GM21619 (cell line): ENCODE measurements around the gene OR10A4.
"Not testable (repeated sequence)": the region's sequence is repeated elsewhere in the genome, so short reads cannot be mapped to it uniquely, and the experiment has no call there.

Source experiments
- ATAC-seq: cut with Tn5 transposase; IDR thresholded peaks from one replicate; pipeline ENCODE4 v1.9.1; 2021; ENCODE audit not compliant: unreplicated experiment

The OR10A4 gene

DNA sequence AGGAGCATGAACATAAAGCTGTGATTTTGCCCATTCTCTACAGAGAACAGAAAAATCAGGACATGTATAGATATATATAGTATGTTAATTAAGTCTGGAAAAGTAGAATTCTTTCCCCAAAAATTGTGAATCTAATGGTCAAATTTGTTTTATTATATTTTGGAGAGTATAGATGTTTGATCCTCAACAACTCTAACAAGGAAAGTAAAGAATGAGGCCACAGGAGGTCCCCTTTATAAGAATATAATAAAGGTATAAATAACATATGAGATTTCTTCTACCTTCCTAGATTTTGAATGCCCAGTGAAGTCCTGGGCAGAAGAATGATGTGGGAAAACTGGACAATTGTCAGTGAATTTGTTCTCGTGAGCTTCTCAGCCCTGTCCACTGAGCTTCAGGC, at the start of gene OR10A4:
OR10A4 (plus strand) TSS at position 301 of the 400 bp plus-strand sequence; CDS start at position 324, 23 bp downstream.
- no peak for ATAC-seq

DNA sequence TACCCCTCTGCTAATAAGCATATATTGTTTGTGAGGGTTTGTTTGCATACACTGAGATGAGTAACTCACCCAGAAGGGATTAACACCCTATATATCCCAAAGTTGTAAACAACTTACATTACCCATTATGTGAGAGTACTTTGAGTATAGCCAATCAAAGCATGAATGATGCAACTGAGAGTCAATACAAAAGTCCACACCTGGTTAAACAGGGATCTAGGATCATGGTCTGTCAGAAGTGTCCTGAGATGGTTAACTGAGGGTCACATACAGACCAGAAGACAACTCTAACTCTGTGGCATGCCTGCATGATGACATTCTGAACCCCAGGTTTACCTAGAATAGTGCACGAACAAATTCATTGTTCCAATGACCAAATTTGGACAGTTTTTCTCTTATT, 48.3 kb upstream of the OR10A4 start:
- ATAC-seq: no peak

- ATAC-seq: no peak
These were observed 43.1 kb upstream of the OR10A4 start for GRCh38 chr11:6833356-6833755.

- no peak for ATAC-seq
These were observed 42.4 kb upstream of the OR10A4 start for GRCh38 chr11:6834021-6834420.

DNA sequence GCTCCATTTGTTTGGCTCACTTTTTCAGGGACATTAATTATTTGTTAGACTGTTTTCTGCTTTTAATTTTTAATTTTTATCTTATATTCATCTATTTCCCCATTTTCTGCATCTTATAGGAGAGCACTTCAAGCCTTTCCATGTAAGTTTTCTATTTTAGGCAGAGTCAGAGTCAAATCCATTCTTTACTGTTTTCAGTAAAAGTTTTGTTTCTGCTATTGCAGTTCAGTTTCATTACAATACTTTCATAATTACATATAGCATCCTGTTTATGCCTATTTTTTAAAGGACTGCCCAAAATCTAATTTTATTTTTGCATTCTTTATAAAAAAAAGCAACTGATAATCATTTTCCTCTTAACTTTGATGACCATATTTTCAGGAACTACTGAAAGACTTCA, 34.7 kb upstream of the OR10A4 start:
- ATAC-seq: no peak

- no peak for ATAC-seq
These were observed 32.8 kb upstream of the OR10A4 start for GRCh38 chr11:6843670-6844069.

- ATAC-seq: no peak
These were observed 32.1 kb upstream of the OR10A4 start for GRCh38 chr11:6844356-6844755.

DNA sequence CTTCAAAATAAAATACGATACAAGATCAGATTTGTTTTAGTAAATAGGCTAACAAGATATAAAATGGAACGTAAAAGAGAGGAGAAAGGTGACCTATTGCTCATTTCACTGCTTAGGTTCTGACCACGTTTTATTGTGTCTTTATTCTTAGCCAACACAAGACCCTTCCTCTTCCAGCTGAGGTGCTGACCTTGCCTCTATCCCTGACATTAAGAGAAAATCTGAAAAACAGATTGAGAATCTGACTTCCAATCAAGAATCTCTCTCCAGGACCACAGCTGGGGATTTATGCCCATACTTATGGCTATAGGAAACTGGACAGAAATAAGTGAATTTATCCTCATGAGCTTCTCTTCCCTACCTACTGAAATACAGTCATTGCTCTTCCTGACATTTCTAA, 31.0 kb upstream of the OR10A4 start, which contains the start of gene OR10A5:
OR10A5 (plus strand) TSS at position 301 of the 400 bp plus-strand sequence; CDS start at position 301, 0 bp downstream.
- no peak for ATAC-seq

- no peak for ATAC-seq
These were observed 25.9 kb upstream of the OR10A4 start for GRCh38 chr11:6850526-6850925.

DNA sequence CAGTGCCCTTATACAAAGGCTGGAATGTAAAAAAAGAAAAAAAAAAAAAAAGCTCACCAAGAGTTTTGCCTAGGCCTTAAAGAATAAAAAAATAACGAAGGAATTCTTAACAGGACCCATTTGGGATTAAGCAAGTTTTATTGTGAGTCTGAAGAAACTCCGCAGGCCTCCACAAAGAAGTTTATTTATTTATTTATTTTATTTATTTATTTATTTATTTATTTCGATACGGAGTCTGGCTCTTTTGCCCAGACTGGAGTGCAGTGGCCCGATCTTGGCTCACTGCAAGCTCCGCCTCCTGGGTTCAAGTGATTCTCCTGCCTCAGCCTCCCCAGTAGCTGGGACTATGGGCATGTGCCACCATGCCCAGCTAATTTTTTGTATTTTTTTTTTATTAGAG, 21.6 kb upstream of the OR10A4 start:
- ATAC-seq: not testable (repeated sequence)

DNA sequence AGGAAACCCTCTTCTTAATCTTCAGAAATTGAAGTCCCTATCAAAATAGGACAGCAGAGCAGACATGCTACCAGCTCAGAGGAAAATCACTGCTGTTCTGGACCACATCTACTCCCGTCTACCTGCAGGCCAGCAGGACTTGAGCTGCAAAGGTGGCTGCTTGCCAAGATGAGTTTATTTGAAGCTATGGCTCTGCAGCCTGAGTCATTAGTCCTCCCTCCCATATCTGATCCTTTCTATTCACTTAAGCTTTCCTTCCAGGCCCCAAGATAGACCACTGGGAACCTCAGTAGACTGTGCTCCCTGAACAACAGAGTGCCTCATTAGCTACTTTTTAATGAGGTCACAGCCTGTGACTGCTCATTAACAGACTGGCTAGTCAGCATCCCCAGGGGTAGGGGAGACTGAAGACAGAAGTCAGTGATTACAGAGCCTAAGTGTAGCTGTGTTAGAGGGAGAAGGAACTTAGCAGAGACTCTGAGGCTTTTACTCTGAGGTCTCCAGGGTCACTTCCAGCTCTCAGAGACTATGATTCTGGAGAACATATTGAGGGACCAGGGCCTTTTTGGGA, 20.4 kb upstream of the OR10A4 start:
- ATAC-seq: no peak

- no peak for ATAC-seq
These were observed 19.6 kb upstream of the OR10A4 start for GRCh38 chr11:6856871-6857270.

DNA sequence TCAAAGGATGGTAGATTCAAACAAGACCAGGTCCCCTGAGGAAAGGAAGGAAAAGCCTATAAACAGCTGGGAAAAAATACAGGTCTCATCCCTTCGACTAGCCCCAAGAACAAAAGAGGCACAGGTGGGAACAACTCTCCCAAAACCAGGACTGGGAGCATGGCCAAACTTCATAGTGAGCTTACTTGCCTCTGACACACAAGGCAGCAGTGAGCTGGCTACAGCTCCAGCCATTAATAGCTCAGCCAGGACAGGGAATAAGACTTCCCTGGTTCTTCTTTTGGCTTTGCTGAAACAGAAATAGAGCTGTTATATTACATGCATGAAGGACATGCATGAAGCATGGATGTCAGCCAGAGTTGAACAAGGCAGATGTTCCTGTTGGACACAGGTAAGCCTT, 13.5 kb upstream of the OR10A4 start, which contains the start of gene OR10A2:
OR10A2 (plus strand) TSS at position 97 of the 400 bp plus-strand sequence. CDS start 6,698 bp downstream, outside the sequence.
- ATAC-seq: no peak

DNA sequence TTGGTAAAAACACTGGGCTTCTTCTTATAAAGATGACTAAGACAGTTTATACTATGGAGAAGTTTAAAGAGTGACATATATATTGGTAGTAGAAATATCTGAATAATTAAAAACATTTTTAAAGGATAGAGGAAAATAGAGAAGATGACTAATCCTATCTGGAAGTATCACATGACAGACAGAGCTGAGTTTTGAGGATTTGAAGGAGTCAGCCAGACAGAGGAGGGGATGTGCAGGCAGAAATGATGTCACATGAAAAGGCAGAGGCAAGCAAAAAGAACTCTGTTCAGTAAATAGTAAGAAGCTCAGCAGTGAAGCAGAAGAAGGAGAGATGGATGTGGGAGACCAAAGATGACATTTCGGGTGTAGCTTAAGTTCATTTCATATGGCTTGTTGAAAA, 12.0 kb upstream of the OR10A4 start:
- ATAC-seq: no peak

DNA sequence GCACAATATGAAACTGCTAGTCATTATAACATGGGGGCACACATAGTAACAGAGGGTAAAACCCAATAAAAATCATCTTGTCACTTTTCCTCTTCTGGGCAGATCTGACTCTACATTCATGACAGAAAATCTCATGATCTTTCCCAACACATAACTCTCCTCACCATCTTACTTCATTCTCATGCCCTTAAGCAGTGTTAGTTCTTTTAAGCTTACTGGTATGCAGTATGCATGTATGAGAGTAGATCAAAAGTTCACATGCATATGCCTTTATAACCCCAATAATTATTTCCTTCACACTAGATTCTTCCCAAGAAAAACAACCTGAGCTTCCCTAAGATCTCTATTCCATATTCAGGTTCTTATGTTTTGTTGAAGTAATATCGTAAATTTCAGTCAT, 5.1 kb upstream of the OR10A4 start:
- ATAC-seq: no peak

DNA sequence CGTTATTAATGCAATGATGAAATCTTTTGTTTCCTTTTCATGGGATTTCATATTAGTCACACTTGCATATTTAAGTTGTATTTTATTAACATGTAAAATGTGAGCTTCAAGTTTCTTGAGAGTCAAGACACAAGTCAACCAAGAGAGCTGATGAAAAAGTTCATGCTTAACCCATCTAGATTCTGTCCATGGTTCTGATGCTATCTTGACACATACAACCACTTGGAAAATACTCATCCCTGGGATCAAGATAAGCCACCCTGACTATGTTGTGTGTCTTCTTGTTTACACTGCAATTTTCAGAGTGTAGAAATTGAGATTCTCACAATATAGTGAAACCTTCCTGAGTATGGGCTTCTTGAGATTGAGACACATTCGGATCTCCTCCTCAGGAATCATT, 664 bp upstream of the OR10A4 start:
- ATAC-seq: no peak

DNA sequence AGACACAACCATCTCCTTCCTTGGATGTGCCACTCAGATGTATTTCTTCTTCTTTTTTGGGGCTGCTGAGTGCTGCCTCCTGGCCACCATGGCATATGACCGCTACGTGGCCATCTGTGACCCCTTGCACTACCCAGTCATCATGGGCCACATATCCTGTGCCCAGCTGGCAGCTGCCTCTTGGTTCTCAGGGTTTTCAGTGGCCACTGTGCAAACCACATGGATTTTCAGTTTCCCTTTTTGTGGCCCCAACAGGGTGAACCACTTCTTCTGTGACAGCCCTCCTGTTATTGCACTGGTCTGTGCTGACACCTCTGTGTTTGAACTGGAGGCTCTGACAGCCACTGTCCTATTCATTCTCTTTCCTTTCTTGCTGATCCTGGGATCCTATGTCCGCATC, 489 bp downstream of the OR10A4 start:
- no peak for ATAC-seq

- no peak for ATAC-seq
These were observed 6.3 kb downstream of the OR10A4 start for GRCh38 chr11:6882751-6883150.

- ATAC-seq: not testable (repeated sequence)
These were observed 11.3 kb downstream of the OR10A4 start for GRCh38 chr11:6887711-6888110.

DNA sequence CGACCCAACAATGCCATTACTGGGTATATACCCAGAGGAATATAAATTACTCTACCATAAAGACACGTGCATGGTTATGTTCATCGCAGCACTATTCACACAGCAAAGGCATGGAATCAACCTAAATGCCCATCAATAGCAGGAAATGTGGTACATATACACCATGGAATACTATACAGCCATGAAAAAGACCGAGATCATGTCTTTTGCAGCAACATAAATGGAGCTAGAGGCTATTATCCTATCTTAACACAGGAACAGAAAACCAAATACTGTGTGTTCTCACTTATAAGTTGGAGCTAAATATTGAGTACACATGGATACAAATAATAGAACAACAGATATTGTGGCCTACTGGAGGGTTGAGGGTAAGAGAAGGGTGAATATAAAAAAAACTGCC, 12.4 kb downstream of the OR10A4 start:
- no peak for ATAC-seq

DNA sequence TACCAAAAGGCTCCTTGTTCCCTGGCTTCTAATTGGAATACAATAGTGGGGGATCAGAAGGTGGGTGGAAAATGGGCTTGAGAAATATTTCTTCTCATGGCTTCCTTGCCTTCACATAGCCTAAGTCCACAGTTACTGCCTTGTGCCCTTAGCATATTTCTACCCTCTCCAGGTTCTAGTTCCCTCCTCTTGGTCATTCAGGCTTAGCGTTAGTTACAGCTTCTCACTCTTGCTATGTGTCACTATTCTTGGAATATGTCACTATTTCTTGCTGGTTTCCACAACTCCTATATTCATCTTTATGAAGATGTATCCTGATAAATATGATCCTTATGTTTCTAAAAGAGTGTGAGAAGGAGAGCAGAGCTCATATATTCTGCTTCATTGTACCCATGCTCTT, 13.4 kb downstream of the OR10A4 start:
- no peak for ATAC-seq

DNA sequence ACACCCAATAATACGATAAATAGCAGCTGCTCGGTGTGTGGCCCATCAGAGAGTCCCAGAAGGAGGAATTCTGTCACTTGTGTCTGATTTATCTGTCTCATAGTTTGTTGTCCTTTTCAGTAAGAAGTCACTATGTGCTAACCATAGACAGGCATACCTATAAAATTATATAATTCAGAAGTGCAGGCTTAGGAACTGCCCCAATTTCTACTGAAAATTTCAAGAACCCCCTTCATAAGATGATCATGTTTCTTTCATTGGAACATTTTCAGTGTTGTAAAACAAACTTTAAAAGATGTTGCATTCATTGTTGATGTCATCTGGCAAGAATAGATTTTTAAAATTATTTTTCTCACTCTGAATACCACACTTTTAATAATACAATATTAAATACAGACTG, 16.0 kb downstream of the OR10A4 start, which contains the start of gene OR2D2:
OR2D2 (minus strand) TSS at position 101 of the 400 bp plus-strand sequence; CDS start at position 101, 0 bp downstream.
- ATAC-seq: no peak

DNA sequence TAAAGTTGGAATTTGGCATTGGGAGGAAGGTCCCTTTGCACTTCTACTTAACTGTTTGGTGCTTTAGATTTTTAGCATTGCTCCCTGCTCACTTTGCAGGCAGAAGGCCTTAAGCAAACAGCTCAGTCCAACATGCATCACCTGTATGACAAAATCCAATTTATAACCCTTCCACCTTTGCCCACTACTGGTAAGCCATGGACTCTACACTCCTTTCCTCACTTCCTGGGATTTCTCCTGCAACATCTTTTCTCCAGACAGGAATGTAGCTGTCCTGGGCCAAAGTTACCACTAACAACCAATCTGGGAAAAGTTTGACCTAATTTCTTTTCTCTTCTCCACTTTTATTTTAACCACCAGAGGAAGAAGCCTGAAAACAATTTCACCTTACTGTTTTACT, 17.7 kb downstream of the OR10A4 start:
- ATAC-seq: no peak
